AG10803 (cell line): Measurements from ENCODE around the gene RARA.
A peak's percentile ranks its signal among the peaks of the same experiment; 100 is the strongest.

Experiments used
- DNase-seq: peaks from one replicate; pipeline ENCODE4 v3.0.0; 2010; ENCODE audit warnings: low read depth
- H3K4me3 ChIP-seq: 2 replicates; pipeline ENCODE4 v1.5.1; 2011; ENCODE audit warnings: mild to moderate bottlenecking, low read length, control low read depth
- CTCF ChIP-seq: conservative IDR thresholded peaks from 2 replicates; pipeline ENCODE4 v1.5.1; 2011; ENCODE audit warnings: mild to moderate bottlenecking, low read length, control low read depth, inconsistent platforms

RARA gene

GRCh38 chr17:40309031-40309948 is at the start of gene RARA:
RARA (plus strand) TSS chr17:40309180; CDS start chr17:40331219, 22,039 bp downstream.
- no peak for TF ChIP-seq CTCF

DNA sequence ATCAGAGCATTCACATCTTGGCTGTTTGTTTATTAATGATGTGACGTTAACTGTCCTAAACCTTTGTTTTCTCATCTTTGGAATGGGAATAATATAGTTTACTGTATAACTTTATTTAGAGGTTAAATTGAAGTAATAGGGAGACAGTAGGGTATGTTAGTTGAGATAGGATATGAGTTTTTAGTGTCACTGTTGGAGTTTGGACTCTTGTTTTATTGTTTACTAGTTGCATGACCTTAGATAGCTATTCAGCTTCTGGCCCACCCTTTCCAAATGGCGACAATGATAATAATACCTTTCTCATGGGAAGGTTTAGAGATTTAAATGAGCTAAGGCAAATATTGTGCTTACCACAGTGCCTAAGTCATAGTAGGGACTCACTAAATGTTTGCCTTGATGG is 49.5 kb upstream of the RARA start:
- TF ChIP-seq CTCF: no peak
- DNase-seq: no peak
- no peak overlapping the region for H3K4me3 ChIP-seq

More at GRCh38 chr17:40309031-40309948, at the start of gene RARA:
- peak within 1 kb of the TSS; percentile 56 for H3K4me3 ChIP-seq
- DNase-seq: no peak

GRCh38 chr17:40260528-40260927 is 48.5 kb upstream of the RARA start:
- H3K4me3 ChIP-seq: no peak overlapping the region
- TF ChIP-seq CTCF: no peak
- no peak for DNase-seq

- DNase-seq: no peak
- no peak for TF ChIP-seq CTCF
- no peak overlapping the region for H3K4me3 ChIP-seq
These were observed 44.4 kb upstream of the RARA start for GRCh38 chr17:40264458-40265185.

DNA sequence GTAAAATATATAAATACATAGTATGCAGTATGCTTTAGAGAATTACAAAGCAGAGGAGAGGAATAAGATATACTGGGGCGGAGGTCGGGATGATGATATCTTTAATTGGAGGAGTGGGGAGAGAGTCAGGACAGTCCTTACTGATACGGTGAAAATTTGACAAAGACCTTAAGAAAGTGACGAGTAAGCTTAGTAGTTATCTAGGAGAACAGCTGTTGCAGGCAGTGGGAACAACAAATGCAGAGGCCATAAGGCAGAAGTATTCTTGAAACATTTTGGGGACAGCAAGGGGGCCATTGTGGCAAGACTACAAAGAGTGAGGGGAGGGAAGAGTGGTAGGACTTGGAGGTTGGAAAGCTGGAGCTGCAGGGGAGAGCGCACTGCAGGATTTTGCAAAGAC is 43.6 kb upstream of the RARA start:
- no peak for DNase-seq
- no peak for TF ChIP-seq CTCF
- no peak overlapping the region for H3K4me3 ChIP-seq

GRCh38 chr17:40266882-40267281 is 42.1 kb upstream of the RARA start:
- no peak overlapping the region for H3K4me3 ChIP-seq
- TF ChIP-seq CTCF: no peak
- no peak for DNase-seq
